Measurements from ENCODE around the gene SAT2. TPM values are rescaled to one million over a fixed set of nuclear protein-coding genes. Genes with fewer than 3 reads are reported as not detected.

SAT2 gene
- total RNA-seq, 1 experiment from 2014 or later, result 52.0 TPM

- peak overlapping the region; percentile 91 for H3K4me2 ChIP-seq
- peaks cover 39% of the 10 kb centered on the region for H3K4me1 ChIP-seq (replicated peaks; ENCODE audit: insufficient read depth)
- H3K9me3 ChIP-seq (ENCODE audit: insufficient read depth, low read depth), result no peaks in the 10 kb centered on the region
- peak; percentile 72 to 88 for DNase-seq
- peaks cover 52% of the 10 kb centered on the region for H3F3A ChIP-seq (ENCODE audit: insufficient read depth, low read depth)
- CTCF ChIA-PET, result interaction anchor here (0.5 to 1.4 kb wide), 13 partner anchors 11 to 450 kb away, joined by 3 to 13 read pairs (median 4); partner anchors contain the start of genes CD68, CHRNB1, TMEM256 and TP53
- peaks cover 43% of the 10 kb centered on the region for H3K79me2 ChIP-seq (ENCODE audit: low read depth)
- intact Hi-C loops (cut with micrococcal nuclease; ENCODE audit: unreplicated experiment), result loop anchor here (1.0 to 10.0 kb wide), 7 partner anchors 28 to 545 kb away; partner anchors contain the start of genes CHD3, CYB5D1, KCTD11 and NAA38
- H2AFZ ChIP-seq, result peak overlapping the region; percentile 60; the same call in 1 of the 2 replicates
- TF ChIP-seq EZH2 (IDR thresholded peaks at IDR 0.05; ENCODE audit: low read depth), result no peak
- peak; percentile 83 for TF ChIP-seq CTCF (conservative IDR thresholded peaks at IDR 0.05)
- H3K27ac ChIP-seq, result peak overlapping the region; percentile 97
- H3K27me3 ChIP-seq (ENCODE audit: insufficient read depth, low read depth), result no peaks in the 10 kb centered on the region
- peak overlapping the region; percentile 83 for H3K4me3 ChIP-seq
- TSS peak; percentile 74 for BruUV-seq (replicated peaks)
- no peaks in the 10 kb centered on the region; the same call in 1 of the 2 replicates for H4K20me1 ChIP-seq (ENCODE audit: insufficient read depth)
- no peaks in the 10 kb centered on the region for H3K36me3 ChIP-seq (ENCODE audit: low read depth)
- H3K9me2 ChIP-seq (ENCODE audit: insufficient read depth), result no peaks in the 10 kb centered on the region
- POLR2A ChIA-PET (ENCODE audit: unreplicated experiment), result interaction anchor here (0.5 to 1.5 kb wide), 10 partner anchors 10 to 794 kb away, joined by 3 to 22 read pairs (median 6); partner anchors contain the start of genes CD68, CHRNB1, CTDNEP1 and FXR2
Observed at GRCh38 chr17:7589204-7589868, 38.3 kb downstream of the SAT2 start.

- Histone ChIP-seq H3K4me1 (replicated peaks; ENCODE audit: insufficient read depth) (peaks cover 39% of the 10 kb centered on the region), H2AFZ (no peak overlapping the region), H3K9me3 (ENCODE audit: insufficient read depth, low read depth) (no peaks in the 10 kb centered on the region), H3K27me3 (ENCODE audit: insufficient read depth, low read depth) (no peaks in the 10 kb centered on the region), H4K20me1 (ENCODE audit: insufficient read depth) (no peaks in the 10 kb centered on the region; the same call in 1 of the 2 replicates), H3K79me2 (ENCODE audit: low read depth) (peaks cover 43% of the 10 kb centered on the region), H3K27ac (peak overlapping the region; percentile 97), H3F3A (ENCODE audit: insufficient read depth, low read depth) (peaks cover 48% of the 10 kb centered on the region), H3K4me3 (peak overlapping the region; percentile 83), H3K9me2 (ENCODE audit: insufficient read depth) (no peaks in the 10 kb centered on the region), H3K4me2 (peak overlapping the region; percentile 91), H3K36me3 (ENCODE audit: low read depth) (no peaks in the 10 kb centered on the region)
- no peak for TF ChIP-seq CTCF (conservative IDR thresholded peaks at IDR 0.05)
- TF ChIP-seq EZH2 (IDR thresholded peaks at IDR 0.05; ENCODE audit: low read depth), result no peak
- intact Hi-C loops (cut with micrococcal nuclease; ENCODE audit: unreplicated experiment), result loop anchor here (1.0 to 10.0 kb wide), 8 partner anchors 27 to 544 kb away; partner anchors contain the start of genes CHD3, CYB5D1, DNAH2 and KCTD11
- POLR2A ChIA-PET (ENCODE audit: unreplicated experiment), result interaction anchor here (0.6 to 1.5 kb wide), 7 partner anchors 9 to 337 kb away, joined by 4 to 22 read pairs (median 6); partner anchors contain the start of genes CD68, CTDNEP1, FXR2 and TP53
- peak in 1 of 2 experiments; percentile 44 for DNase-seq
- no TSS peak for BruUV-seq (replicated peaks)
- CTCF ChIA-PET, result interaction anchor here (0.5 to 1.4 kb wide), 5 partner anchors 10 to 184 kb away, joined by 3 to 7 read pairs (median 3); partner anchors contain the start of genes CD68, CHRNB1, TMEM256 and TP53
Observed at GRCh38 chr17:7588553-7589203, 38.9 kb downstream of the SAT2 start.

Measured in PC-9 (cell line).